SH-SY5Y (cell line): ENCODE data around the gene GMFB.

ENCODE experiments used
- GATA2 ChIP-seq: IDR thresholded peaks from 2 replicates; pipeline ENCODE4 v1.6.1; 2011; ENCODE audit warnings: mild to moderate bottlenecking, low read depth, low read length
- GATA3 ChIP-seq: IDR thresholded peaks from 2 replicates; pipeline ENCODE4 v1.6.1; 2011; ENCODE audit warnings: low read depth, mild to moderate bottlenecking, low read length, moderate library complexity

GMFB gene

DNA sequence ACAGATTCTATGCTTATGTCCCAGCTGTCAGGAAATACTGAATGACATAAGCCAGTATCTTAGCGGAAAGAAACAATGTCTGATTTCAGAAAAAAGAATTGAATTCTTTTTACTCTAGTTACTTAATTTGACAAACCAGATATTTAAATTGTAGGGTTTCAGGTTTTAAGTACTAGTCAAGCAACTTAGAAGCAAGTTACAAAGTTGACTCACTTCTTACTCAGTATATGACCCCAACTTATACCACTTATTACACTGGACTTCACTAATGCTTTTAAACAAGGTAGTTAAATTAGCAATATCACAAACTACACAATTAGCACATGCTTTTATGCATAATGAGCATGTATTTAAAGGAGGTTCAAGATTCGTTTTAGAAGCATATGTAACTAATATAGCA is 7.1 kb downstream of the GMFB start:
- TF ChIP-seq GATA2, result no peak
- TF ChIP-seq GATA3, result no peak

DNA sequence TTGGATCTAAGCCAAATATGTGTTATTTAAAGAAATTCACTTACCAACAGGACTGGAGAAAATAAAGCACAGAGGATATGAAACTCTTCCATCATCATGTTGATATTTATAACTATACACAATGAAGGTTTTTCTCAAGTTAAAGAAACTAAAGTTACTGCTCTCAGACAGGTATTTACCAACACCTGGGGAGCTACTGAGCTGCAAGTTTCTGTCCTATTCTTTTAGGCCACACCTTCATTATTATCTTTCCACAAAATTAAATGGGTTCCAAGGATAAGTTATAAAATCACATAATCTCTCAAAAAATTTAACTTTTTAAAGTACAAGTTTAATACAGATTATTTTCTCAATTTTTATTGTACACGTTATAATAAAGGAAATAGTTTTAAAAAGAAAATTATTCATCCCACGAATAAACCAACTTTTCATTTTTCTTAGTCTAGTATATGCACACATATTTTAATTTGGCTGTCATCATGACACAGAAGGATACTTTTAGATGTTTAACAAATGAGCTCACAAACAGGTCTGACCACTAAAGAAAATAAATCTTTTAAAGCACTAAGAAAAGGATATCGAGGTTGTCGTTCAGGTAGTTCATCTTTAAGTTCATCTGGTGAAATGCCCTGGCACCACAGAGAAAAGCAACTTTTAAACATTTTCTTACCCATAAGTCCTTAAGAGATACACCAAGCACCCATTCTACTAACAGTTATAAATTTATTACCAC is 7.8 kb downstream of the GMFB start:
- no peak for TF ChIP-seq GATA2
- no peak for TF ChIP-seq GATA3

DNA sequence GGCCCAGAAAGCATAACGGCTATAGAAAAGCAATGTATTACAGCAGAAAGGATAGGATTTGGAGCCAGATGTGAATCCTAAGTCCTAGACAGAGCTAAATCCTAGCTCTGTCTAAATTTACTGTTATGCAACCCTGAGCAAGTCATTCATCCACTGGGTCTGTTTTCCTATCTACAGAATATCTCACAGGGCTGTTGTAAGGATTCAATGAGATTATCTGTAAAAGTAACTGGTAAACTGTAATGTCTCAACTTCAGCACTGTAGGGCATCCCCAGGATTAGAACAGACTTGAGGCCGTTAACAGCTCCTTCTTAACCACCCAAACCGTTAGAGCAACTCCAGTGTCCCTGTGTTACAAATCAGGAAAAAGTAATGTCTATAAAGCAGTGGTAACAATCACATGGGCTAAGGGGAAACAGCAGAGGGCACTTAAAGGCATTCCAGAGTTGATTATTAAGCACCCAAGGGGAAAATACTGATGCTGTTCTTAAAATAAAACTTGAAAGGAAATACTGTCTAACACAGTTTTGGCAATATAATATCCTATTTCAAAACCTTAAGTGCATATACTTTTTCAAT is 10.1 kb downstream of the GMFB start:
- TF ChIP-seq GATA3 (no peak), GATA2 (no peak)

DNA sequence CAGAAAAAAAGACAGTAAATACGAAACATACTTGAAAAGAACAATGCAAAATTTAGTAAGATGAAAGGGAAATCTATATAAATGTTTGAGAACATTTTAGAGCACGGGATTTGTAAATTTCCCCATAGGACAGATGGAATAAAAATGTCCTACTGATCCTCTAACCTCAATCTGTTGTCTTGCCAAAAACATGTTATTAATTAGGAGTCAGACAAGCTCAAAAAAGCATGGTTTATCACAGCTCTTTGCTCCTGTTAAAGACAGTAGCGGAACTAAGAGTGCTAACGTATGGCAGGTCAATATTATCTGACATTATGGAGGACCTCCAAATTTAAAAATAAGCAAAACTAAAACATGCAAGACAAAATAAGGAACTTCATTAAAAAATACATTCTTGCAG is 12.9 kb downstream of the GMFB start:
- TF ChIP-seq GATA3, result no peak
- TF ChIP-seq GATA2, result no peak

DNA sequence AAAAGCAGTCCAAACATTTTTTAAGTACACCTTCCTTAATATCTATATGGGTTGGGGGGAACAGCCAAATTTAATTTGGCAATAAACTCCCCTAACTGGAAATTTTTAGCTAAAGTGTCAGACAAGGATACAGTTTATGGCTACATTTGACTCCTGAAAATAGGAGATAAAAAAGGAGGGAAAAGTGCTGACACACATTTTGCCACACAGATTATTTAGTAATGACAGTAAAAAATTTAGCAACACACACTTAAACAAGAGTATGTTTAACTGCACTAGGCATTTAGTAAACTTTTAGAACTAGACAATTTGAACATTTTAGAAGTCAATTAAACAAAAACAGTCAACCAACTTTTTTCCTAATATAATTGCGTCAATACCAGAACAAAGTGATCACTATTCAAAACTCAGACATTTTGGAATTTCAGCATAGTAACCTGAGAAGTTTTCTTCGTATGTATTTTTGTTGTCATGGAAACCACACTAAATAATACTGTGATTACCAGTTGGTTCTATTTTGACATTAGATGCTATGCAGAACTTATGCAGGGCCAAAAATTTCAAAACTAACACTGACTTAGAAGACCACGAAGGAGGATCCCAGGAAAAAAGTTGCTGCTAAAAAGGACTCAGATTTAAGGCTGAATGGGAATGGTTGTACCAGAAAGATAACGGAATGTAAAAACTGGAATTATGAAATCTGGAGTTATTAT is 13.4 kb downstream of the GMFB start:
- no peak for TF ChIP-seq GATA2
- no peak for TF ChIP-seq GATA3

DNA sequence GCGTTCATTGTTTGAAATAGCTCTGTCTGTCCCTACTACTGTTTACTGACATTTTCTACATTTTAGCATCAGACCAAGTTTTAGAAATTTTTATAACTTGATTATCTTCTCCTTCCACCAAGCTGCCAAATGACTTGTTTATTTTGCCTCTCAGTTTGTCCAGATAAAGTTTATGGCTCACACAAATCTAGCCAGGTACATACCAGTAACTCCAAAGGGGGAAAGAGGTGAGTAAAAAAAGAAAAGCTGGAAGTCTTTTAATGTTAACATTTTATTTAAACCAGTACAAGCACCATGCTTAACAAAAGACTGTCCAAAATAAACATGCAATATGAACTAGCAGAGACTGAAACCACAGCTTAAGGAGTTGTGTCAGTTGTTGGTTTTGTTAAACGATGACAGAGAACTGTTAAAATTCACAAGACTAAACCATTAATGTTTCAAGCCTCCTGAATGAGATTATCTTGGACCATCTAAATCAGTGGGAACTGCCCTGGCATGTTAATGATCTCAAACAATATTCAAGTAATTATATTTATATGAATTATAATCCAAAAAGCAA is 14.5 kb downstream of the GMFB start:
- TF ChIP-seq GATA3, result no peak
- TF ChIP-seq GATA2, result no peak

DNA sequence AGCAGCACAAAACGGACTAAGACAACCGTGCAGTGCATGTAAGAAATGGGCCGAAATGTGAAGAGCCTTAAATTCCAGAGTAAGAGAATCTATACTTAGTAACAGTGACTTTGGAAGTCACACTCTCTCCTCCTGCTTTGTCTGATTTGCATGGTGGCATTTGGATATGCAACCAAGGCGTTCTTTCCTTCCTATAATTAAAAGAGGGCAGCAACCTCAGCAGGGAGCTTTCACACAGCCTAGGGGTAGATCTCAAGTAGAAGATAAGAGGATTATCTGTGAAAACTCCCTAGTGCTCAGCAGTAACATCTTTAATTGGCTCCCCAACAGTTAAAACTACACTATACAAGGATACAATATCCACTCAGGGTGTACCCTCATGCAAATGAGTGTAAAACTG is 16.5 kb downstream of the GMFB start:
- TF ChIP-seq GATA2 (no peak), GATA3 (no peak)

DNA sequence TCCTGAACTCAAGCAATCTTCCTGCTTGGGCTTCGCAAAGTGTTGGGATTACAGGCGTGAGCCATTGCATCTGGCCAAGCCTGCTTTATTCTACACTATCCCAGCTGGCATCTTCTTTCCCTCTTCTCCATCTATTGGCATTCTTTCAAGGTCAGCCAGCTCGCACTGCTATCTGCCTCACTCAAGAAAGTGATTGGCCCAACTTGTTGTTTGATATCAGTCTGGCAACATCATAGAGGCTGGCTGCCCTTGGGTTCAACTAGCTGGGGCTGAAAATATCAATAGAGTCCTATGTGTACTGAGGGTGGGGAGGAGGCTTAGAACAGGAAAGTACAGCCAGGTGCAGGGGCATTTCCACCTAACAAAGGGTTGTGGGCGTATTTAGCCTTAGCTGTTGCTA is 17.1 kb downstream of the GMFB start:
- TF ChIP-seq GATA3, result no peak
- TF ChIP-seq GATA2, result no peak

DNA sequence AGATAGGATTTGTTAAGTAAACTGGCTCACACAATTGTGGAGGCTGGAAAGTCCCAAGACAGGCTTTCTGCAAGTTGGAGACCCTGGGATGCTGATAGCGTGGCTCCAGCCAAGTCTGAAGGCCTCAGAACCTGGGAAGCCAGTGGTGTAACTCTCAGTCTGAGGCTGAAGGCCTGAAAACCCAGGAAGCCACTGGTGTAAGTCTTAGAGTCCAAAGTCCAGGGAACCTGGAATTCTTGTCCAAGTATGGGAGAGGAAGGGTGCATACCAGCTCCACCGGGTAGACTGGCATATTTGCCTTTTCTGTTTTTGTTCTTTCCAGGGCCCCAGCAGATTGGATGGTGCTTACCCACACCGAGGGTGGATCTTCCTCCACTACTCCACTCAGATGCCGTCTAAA is 18.1 kb downstream of the GMFB start:
- TF ChIP-seq GATA3 (no peak), GATA2 (no peak)

DNA sequence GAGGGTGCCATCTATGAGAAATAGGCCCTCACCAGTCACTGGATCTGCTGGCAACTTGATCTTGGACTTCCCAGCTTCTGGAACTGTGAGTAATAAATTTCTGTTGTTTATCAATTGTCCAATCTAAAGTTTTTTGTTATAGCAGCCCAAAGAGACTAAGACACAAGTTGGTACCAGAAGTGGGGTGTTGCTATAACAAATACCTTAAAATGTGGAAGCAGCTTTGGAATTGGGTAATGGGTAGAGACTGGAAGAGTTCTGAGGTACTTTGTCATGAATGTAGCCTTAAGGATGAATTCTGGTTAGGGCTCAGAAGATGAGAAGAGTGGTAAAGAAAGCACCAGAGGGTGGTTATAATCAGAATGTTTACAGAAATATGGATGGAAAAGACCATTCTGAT is 21.5 kb downstream of the GMFB start:
- no peak for TF ChIP-seq GATA3
- TF ChIP-seq GATA2, result no peak

DNA sequence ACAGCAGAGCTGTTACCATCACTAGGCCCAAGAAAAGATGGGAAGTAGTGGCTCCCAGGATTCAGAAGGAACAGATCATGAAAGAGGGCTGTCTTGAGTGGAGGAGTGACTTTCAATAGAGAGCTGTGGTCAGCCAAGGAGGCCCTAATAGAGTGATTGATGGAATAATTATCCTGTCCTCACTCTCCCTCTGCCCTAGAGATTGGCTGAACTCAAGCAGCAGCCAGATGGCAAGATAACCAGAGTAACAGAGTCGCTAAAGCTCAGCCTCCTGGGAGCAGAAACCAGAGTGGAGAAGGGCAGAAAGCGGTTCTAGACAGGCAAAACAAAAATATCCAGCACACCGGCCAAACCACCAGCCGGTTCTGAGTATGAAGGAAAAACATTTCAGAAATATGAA is 23.1 kb downstream of the GMFB start:
- TF ChIP-seq GATA3, result no peak
- TF ChIP-seq GATA2, result peak; percentile 64

DNA sequence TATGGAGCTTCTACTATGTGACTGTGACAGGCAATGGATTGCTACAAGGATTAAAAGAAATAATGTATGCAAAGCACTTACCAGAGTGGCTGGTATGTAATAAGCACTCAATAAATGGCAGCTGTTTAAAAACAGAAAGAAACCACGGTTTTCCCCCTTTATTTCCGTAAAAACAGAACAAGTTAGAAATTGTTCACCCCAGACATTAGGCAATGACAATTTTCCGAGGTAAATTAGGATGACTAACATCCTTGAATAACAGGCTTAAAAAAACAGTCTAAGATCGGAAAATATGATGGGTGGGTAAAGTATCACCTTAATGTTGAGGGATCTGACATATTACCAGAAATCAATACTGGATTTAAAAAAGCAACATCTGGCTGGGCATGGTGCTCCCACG is 26.7 kb downstream of the GMFB start:
- no peak for TF ChIP-seq GATA3
- TF ChIP-seq GATA2, result no peak

DNA sequence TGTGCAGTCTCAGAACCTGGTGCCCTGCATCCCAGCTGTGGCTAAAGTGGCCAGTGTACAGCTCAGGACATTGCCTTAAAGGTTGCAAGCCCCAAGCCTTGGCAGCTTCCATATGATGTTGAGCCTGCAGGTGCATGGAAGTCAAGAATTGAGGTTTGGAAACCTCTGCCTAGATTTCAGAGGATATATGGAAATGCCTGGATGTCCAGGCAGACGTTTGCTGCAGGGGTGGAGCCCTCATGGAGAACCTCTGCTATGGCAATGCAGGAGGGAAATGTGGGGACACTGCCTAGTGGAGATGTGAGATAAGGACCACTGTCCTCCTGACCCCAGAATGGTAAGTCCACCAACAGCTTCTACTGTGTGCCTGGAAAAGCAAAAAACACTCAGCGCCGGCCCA is 29.7 kb downstream of the GMFB start:
- no peak for TF ChIP-seq GATA3
- no peak for TF ChIP-seq GATA2

DNA sequence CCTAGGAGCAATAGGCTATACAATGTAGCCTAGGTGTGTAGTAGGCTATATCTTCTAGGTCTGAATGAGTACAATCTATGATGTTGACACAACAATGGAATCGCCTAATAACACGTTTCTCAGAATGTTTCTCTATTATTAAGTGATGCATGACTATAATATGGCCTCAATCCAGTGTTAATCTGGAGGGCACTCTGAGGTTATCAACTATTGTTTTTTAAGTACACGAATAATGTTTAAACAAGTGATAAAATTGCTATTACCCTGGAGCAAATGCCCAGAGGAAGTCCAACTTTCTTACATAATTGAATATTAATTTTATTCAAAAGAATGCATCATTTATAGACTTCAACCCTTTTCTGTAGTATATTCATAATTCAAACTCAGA is 31.2 kb downstream of the GMFB start:
- TF ChIP-seq GATA3, result no peak
- TF ChIP-seq GATA2, result no peak

DNA sequence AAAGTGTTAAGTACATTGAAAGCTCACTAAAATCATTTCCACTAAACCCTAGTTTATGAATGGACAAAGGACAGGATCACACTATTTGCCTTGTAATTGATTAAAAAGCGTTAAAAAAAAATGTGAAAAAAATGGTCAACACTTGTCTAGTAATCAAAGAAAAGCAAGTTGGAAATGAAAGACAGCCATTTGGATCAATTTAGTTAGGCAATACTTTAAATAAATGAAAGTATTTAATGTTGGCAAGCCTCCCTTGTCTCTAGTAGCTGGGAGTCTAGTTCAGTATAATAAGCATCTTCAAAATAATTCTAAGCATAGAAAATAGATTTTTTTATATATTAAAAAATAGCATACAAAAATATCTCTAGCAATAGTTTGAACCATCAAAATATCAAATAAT is 33.4 kb downstream of the GMFB start:
- no peak for TF ChIP-seq GATA3

DNA sequence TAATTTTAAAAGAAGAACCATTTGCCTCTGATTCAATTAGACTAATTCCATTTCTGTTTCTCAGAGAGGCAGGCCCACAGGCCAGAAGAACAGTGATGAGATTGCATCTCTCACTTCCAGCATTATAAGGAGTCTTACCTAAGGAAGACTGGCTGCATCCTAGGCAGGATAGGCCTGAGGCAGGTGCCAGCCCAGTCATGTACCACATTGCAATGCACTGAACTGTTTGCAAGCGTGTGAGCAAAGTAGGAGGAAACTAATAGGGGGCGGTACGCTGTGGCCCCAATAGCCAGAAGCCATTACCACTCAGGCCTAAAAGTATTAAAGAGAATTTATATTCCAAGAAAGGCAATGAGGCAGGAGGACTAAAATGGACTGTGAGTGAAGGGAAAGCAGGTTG is 35.5 kb downstream of the GMFB start:
- TF ChIP-seq GATA3, result no peak
- no peak for TF ChIP-seq GATA2

DNA sequence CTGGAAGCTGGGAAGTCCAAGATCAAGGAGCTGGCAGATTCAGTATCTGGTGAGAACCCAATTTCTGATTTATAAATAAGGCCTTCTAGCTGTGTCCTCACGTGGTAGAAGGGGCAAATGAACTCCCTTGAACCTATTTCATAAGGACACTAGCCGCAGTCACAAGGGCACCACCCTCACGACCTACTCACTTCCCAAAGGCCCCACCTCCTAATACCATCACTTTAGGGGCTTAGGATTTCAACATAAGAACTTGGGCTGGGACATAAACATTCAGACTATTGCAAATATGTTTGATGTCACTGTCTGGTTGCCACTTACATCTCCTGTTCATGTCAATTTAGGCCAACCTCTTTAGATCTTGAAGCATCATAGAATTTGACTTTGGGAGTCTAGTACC is 36.8 kb downstream of the GMFB start:
- no peak for TF ChIP-seq GATA2
- TF ChIP-seq GATA3, result no peak
